NCI-H1092 (cell line): Measurements from ENCODE around the gene UGT1A7.
"Not testable (repeated sequence)": the region's sequence is repeated elsewhere in the genome, so short reads cannot be mapped to it uniquely, and the experiment has no call there.

ENCODE experiments used
- DNase-seq: peaks from one replicate; lab custom pipeline; 2025; lab: John Stamatoyannopoulos, UW

UGT1A7 gene

DNA sequence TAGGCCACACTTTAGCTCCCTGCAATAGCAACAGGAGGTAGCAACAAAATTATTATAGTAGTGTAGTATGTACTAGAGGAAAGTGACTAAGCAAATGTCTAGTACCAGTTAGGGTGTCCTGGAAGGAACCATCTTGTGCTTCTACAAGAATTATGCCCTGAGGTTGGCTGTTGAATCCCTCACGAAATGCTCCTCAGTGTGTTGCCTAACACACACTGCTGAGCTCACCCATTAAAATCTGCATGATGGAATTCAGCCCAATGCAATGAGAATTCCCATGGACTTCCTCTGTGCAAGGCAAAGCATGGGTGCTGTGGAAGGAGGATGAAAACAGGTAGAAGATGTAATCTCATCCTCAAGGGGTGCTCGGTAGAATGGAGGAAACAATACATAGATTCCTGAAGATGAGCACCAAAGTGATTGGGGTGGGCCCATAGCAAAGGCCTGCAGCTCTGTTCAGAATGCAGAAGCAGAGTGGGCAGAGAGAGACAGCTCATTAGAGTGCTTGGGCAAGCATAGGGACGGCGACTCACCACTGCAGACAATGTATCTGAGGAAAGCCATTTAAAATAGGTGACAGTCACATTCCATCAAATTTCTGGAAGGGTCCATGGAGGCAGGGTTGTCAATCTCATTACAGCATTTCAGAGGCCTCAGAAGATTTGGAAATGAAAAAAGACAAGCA lies 1.2 kb upstream of the UGT1A7 start:
- DNase-seq, result no peak

GRCh38 chr2:233684640-233685039 lies 2.9 kb downstream of the UGT1A7 start:
- DNase-seq, result no peak

- DNase-seq, result no peak
Observed at GRCh38 chr2:233686928-233687327, 5.2 kb downstream of the UGT1A7 start.

GRCh38 chr2:233688341-233688740 lies 6.6 kb downstream of the UGT1A7 start:
- no peak for DNase-seq

DNA sequence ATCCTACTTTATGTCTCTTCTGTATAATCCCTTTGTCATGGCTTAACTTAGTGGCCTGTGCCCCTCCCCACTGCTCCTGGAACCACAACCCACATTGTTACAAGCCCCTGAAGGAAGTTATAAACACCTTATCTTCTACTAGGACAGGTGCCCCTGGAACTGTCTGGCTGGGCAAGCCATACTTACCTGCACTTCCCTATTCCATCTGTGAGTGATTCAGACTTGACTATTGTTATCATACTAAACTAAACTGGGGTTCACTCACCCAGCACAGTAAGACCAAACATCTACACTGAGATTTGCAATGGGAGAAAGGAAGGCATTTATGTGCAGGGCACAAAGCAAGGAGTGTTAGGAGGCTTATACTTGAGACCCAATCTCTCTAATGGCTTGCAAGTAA lies 7.3 kb downstream of the UGT1A7 start:
- DNase-seq, result no peak

GRCh38 chr2:233689501-233689900 lies 7.8 kb downstream of the UGT1A7 start:
- DNase-seq, result no peak

DNA sequence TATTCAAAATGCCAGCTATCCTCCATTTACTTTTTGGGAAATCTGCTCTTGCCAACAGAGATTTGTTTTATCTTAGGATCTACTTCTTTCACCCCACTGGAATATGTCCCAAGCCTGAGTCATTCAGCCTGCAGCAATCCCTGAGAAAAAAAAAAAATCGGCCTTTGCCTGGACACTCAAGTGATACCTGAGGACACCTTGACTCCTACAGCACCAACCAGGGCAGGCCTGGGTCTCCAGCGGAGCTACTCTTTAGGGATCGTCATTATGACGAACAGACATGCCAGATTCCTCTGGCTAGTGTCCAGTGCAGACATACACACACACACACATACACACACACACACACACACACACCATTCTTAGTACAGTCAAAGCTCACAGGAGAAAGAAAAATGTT lies 8.7 kb downstream of the UGT1A7 start:
- DNase-seq, result no peak

- DNase-seq, result no peak
Observed at GRCh38 chr2:233691443-233692433, 10.0 kb downstream of the UGT1A7 start.

DNA sequence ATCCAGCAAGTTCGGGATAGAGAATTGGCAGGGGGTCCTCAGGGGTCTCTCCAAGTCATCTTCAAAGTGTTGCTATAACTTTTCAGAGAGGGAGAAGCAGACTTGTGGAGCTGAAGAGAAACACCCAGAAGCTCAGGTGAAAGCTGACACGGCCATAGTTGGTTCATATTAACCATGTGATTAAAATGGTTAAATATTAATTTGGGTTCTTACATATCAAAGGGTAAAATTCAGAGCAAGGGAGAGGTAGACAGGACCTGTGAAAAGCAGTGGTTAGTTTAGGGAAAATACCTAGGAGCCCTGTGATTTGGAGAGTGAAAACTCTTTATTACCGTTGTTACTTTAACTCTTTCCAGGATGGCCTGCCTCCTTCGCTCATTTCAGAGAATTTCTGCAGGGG lies 10.9 kb downstream of the UGT1A7 start, which contains the start of gene UGT1A6:
TSS of gene UGT1A6 (plus strand) at position 243 of the 400 bp plus-strand sequence. CDS start at position 358, 115 bp downstream.
- DNase-seq, result no peak

DNA sequence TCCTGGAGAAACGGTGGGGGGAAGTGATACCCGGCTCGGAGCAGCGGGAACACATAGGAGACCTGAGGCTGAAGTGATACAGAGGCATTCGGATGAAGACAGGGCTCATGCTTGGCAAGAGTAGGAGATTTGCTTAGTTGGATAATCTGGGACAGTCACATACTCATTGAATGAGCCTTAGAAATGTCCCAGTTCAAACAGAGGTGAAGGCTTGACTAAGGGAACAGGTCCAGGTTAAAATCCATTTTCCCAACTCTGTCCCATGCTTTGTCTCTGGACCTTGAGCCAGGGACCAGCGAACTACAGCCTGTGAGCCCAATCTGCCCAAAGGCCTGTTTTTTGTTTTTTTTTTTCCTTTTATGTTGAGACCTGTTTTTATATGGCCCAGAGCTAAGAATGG lies 12.3 kb downstream of the UGT1A7 start:
- no peak for DNase-seq

- no peak for DNase-seq
Observed at GRCh38 chr2:233698740-233699139, 17.0 kb downstream of the UGT1A7 start.

GRCh38 chr2:233699424-233700027 lies 17.8 kb downstream of the UGT1A7 start:
- no peak for DNase-seq

GRCh38 chr2:233700028-233700635 lies 18.4 kb downstream of the UGT1A7 start:
- no peak for DNase-seq

DNA sequence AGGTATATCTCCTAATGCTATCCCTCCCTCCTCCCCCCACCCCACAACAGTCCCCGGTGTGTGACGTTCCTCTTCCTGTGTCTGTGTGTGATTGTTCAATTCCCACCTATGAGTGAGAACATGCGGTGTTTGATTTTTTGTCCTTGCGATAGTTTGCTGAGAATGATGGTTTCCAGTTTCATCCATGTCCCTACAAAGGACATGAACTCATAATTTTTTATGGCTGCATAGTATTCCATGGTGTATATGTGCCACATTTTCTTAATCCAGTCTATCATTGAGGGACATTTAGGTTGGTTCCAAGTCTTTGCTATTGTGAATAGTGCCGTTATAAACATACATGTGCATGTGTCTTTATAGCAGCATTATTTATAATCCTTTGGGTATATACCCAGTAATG lies 19.1 kb downstream of the UGT1A7 start:
- DNase-seq, result not testable (repeated sequence)

- no peak for DNase-seq
Observed at GRCh38 chr2:233702238-233702637, 20.5 kb downstream of the UGT1A7 start.

- DNase-seq, result no peak
Observed at GRCh38 chr2:233705911-233706506, 24.3 kb downstream of the UGT1A7 start.

- no peak for DNase-seq
Observed at GRCh38 chr2:233706720-233707119, 25.0 kb downstream of the UGT1A7 start.

DNA sequence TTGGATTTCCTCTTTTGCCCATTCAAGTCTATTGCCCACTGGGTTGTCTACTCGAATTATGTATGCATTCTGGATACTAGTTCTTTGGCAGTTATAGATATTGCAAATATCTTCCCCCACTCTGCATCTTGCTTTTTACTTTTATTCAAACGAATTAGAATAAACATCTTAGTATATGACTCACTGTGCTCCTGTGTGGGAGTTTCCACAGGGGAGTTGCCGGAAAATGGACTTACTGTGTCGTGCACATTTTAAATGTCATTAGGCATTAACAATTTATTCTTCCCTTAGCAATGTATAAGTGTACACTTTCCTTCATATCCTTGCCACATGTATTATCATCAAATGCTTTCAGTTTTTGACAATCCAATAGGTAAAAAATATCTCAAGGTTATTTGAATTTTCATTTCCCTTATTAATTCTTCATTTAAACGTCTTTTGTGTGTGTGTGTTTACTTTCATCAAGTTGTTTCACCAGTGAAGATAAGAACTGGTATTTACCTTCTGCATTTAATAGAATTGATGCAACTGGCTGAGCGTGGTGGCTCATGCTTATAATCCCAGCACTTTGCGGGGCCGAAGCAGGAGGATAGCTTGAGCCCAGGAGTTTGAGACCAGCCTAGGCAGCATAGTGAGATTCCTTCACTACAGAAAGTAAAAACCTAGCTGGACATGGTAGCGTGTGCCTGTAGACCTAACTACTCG lies 26.4 kb downstream of the UGT1A7 start:
- DNase-seq, result no peak

GRCh38 chr2:233708942-233709341 lies 27.2 kb downstream of the UGT1A7 start:
- no peak for DNase-seq

- DNase-seq, result peak; percentile 61
Observed at GRCh38 chr2:233711312-233712008, 29.8 kb downstream of the UGT1A7 start.
